ENCODE results near the gene SCGB3A1. TPM values are rescaled to one million over a fixed set of nuclear protein-coding genes. Genes with fewer than 3 reads are reported as not detected.

SCGB3A1 gene
- not detected for polyA plus RNA-seq (2013, experiment 1 of 2; ENCODE audit: insufficient read length)
- not detected for polyA plus RNA-seq (2013, experiment 2 of 2; ENCODE audit: insufficient read length)

- no peak for DNase-seq
Measured at GRCh38 chr5:180591311-180591887, at the start of gene SCGB3A1. Gene SCGB3A1, minus strand, starts transcription at chr5:180591499. Its CDS starts 37 bp downstream, at chr5:180591462.

GRCh38 chr5:180640611-180640860 lies 49.2 kb upstream of the SCGB3A1 start:
- no peak for DNase-seq

DNA sequence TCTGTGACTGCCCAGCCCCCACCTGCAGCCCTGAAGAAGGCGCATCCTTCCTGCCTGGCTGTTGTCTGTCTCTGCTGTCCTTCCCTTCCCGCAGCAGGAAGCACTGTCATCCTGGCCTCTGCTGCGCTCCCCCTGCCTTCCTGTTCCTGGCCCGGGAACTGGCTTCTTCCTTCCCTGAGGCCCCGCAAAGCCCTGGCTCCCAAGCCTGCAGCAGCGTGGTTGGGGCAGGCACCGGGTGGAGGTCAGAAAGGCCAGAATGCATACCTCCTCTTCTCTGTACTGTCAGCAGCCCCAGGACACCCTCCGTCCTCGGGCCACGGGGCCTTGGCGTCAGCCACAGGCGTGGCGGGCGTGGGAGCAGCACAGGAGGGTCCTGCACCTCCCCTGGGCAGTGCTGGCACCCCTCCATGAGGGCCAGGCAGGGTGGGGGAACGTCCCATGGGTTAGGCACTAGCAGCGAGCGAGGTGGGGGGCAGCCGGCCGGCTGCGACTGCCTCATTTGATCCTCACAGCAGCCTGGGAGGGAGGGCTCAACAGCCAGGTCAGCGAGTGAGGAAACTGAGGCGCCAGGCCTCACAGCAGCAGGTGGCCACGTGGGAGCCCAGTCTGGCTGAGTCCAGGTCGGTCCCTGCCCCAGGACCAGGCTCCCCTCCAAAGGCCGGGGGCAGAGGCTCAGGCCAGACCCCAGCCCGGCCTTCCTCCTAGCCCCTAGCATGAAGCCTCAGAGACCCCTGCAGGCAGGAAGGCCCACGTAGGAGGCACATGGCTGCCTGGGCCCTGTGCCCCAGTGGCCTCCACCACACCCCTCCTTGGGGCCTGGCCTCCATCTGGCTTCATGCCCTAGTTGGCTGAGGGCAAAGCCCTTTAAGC lies 48.7 kb upstream of the SCGB3A1 start:
- DNase-seq: no peak

DNA sequence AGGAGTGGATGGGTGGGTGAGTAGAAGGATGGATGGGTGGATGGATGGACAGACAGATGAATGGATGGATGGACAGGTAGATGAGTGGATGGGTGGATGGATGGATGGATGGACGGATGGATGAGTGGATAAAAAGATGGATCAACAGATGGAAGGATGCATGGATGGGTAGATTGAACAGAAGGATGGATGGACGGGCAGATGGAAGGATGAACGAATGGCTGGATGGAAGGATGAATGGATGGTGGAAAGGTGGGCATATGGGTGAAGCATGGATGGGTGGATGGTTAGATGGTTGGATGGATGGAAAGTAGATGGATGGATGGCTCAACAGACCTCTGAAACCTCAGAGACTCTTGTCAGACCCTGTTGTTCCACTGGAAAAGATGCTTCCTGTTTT lies 48.0 kb upstream of the SCGB3A1 start:
- DNase-seq: no peak

DNA sequence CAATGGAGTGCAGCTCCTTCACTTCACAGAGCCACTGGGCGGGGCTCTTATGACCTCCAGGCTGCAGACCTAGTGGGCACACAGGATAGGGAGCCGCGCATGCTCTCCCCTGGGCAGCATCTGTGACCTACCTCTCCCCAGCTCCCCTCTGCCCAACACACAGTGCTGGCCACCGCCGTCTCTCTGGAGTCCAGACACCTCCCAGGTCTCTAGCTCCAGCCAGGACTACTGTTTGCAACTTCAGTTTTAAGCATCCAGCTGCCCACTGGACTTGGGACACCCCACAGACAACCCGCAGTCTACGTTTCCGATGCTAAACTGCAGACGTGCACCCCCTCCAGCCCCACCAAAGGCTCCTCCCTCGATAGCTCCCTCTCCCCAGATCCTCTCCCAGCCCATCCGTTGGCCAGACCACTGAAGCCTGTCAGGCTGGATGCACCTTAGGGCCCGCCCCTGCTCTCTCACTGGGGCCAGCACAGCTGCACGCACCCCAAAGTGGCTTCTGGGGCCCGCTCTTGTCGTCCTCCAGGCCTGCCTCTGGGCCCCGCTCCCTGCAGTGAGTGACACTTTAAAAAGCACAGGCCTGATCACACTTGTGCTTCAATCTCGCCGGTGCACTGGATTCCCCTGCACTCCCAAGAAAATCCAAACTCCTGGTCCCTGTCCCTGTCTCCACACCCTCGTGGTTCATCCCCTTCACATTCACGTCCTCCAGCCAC lies 46.8 kb upstream of the SCGB3A1 start:
- DNase-seq: no peak

DNA sequence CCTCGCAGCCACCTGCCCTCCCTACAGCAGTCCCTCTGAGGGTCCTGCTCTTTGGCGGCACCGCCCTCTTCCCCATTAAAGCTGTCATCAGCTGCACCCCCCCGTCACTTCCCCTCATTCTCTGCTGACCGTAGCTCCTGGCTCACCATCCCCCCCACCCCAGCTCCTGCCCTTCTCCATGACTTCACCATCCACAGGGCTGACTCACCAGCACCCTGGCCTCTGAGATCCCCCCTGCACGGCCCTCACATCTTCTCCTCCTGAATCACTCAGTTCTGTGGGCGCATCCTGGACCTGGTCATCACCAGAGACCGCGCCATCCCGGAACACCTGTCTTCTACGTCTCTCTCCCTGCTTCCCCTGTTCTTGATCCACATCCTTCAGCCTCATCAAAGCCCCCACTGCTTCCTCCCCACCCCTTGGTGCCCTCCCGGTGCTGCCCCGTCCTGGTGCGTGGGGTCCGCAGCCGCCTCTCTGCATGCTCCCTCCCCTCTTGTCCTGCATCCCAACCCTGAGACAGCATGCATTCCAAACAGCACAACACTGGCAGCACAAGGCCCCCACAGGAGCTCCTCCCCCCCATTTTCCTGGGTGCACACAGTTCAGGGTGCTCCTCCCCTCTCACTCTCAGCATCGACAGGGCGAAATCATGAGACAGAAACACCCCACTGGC lies 45.2 kb upstream of the SCGB3A1 start:
- peak; percentile 9 for DNase-seq

- DNase-seq: no peak
Measured at GRCh38 chr5:180636016-180636402, 44.7 kb upstream of the SCGB3A1 start.

GRCh38 chr5:180633283-180634177 lies 42.2 kb upstream of the SCGB3A1 start:
- DNase-seq: no peak

DNA sequence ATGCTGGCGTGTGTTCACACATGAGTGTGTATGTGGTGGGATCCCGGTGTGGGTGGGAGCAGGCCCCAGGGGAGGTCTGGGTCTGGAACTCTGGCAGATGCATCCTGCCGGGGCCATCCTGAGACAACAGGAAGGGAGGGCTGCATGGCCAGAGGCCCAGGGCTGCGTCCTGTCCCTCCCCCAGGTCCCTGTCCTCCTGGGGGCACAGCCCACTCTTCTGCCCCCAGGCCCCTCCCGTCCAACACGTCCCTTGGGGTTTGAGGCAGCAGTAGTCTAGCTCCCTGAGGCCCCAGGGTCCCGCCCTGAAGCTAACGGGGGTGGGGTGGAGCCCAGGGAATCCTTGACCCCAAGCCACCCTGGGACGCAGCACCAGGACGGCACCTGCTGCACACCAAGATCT lies 41.5 kb upstream of the SCGB3A1 start:
- no peak for DNase-seq

- DNase-seq: no peak
Measured at GRCh38 chr5:180631549-180632383, 40.5 kb upstream of the SCGB3A1 start.

DNA sequence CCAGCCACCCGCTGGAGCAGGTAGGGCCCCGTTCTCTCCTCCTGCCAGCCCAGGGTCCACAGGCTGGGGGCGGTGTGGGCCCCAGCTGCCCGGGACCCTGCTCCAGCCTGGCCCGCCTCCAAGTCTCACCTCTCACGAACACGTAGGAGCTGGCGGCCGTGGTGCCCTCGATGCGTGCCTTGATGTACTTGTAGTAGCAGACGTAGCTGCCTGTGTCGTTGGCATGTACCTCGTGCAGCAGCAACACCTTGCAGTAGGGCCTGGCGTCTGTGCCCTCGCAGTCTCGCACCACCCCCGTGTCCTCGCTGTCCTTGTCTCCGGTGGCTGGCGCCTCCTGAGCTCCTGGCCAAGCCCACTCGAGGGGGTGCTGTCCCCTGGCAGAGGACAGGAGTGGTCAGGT lies 39.1 kb upstream of the SCGB3A1 start:
- no peak for DNase-seq

GRCh38 chr5:180629831-180630382 lies 38.6 kb upstream of the SCGB3A1 start:
- no peak for DNase-seq

GRCh38 chr5:180628827-180629750 lies 37.8 kb upstream of the SCGB3A1 start:
- DNase-seq: no peak

DNA sequence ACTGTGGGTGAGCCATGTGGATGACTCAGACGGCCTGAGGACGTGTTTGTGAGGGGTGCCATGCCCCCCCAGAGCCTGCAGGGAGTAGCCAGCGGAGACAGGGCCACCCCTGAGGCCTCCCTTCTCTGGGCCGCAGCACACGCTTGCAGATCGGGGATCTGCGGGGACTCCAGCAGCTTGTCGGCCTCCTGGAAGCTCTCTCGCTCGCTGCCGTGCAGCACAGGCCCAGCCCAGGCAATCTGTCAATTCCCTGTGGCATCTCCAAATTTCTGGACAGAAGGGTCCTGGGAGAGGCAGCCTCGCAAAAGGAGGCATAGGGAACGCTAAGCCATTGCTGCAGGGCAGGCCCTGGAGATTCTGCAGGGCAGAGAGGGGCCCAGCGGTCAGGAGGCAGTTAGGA lies 36.9 kb upstream of the SCGB3A1 start:
- DNase-seq: no peak

- no peak for DNase-seq
Measured at GRCh38 chr5:180627386-180628120, 36.3 kb upstream of the SCGB3A1 start.

- DNase-seq: no peak
Measured at GRCh38 chr5:180626661-180627385, 35.5 kb upstream of the SCGB3A1 start.

DNA sequence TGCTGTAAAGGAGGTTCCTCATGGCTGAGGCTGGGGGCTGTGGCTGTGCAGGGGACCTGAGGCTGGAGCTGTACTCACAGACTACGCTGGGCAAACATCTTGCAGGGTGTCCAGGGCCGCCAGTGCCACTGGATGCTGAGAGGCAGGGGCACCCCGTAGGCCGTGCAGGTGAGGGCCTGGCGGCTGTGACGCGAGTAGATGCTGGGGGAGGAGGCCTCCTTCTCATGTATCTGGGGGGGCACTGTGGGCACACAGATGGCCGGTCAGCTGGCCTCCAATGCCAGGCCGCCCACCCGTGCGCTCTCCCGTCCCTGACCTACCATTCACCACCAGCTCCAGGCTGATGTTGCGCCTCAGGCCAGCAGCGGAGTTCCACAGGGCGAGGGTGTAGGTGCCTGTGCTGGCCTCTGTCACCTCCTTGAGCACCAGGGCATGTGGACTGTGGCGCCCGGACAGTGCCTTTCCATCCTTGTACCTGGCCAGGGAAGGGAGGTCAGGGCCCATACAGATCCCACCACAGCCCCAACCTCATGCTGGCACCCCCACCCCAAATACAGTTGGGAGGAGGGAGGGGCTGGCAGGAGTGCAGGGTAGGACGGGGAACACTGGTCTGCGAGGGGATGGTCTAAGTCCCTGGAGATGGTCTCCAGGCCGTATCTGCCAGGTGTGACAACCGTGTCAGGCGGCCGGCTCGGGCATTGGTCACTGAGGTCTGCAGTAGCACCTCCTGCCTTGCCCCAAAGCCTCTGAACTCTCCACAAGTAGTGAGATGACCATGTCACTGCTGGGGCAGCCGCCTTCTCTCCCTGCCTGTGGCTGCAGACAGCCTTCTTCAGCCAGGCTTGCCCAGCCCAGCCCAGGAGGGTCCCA lies 34.7 kb upstream of the SCGB3A1 start:
- DNase-seq: no peak

Measured in fibroblast of skin of abdomen (primary cell).